GM21786 (cell line): ENCODE data around the gene TANGO2.

Experiments used
- ATAC-seq: cut with Tn5 transposase; IDR thresholded peaks from one replicate; pipeline ENCODE4 v1.9.1; 2021; ENCODE audit not compliant: unreplicated experiment

TANGO2 gene

GRCh38 chr22:20113551-20114310 lies 92.8 kb downstream of the TANGO2 start:
- ATAC-seq: no peak

GRCh38 chr22:20114506-20115475 lies 93.9 kb downstream of the TANGO2 start:
- no peak for ATAC-seq

DNA sequence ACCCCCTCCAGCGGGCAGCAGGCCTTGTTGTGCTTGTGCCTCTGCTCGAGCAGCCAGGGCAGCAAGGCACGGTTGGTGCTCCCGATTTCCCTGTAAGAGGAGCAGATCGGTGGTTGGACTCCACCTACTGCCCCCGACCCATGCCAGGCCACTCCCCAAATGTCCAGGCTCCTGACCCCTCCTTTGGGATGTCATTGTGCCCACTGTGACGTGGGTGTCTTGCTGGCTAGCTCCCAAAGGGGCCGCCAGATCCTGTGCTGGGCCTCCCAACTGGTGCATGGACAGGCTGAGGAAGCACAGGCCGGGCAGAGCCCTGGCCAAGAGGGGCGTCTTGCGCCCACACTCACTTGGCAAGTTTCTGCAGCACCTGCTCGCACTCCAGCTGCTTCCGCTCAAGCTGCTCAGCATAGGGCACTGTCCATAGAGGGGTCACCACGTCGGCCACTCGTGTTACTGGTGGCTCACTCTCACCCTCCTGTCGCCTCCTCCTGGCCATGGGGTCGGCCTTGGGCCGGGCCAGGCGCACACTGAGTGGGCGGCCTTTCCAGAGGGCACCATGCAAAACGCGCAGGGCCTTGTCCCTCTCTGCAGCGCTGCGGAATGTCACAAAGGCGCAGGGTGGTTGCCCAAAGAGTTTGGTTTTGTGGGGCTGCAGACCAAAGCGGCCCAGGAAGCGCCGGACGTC lies 94.9 kb downstream of the TANGO2 start, which contains the start of gene RANBP1:
RANBP1 (plus strand) TSS at position 414 of the 685 bp plus-strand sequence; CDS start at position 495, 81 bp downstream.
- no peak for ATAC-seq

- no peak for ATAC-seq
Measured at GRCh38 chr22:20116376-20116950, 95.6 kb downstream of the TANGO2 start.
